MM.1S (cell line): ENCODE data around the gene ENOX1.

Experiments used
- DNase-seq: peaks from one replicate; pipeline ENCODE4 v3.0.0-alpha.2; 2015
- H2AFZ ChIP-seq: fragments of 300-600 bp; sonication (generic); 2 replicates; pipeline ENCODE4 v1.6.0; 2016; ENCODE audit warnings: antibody characterized with exemption, low read length
- H3F3A ChIP-seq: fragments of 300-600 bp; sonication (generic); 2 replicates; pipeline ENCODE4 v1.6.1; 2016; ENCODE audit warnings: mild to moderate bottlenecking, antibody characterized with exemption, low read length, moderate library complexity, mixed read lengths; ENCODE audit not compliant: insufficient read depth
- H3K27ac ChIP-seq: fragments of 300-600 bp; sonication (generic); 2 replicates; pipeline ENCODE4 v1.5.1; 2016; ENCODE audit warnings: mild to moderate bottlenecking, low read length
- H3K27me3 ChIP-seq: fragments of 300-600 bp; sonication (generic); replicated peaks from 2 replicates; pipeline ENCODE4 v1.6.0; 2016; ENCODE audit warnings: low read length; ENCODE audit not compliant: insufficient read depth
- H3K36me3 ChIP-seq: fragments of 300-600 bp; sonication (generic); replicated peaks from 2 replicates; pipeline ENCODE4 v1.6.1; 2016; ENCODE audit warnings: mild to moderate bottlenecking, low read length, mixed read lengths; ENCODE audit not compliant: insufficient read depth
- H3K4me1 ChIP-seq: fragments of 300-600 bp; sonication (generic); 2 replicates; pipeline ENCODE4 v1.6.1; 2016; ENCODE audit warnings: low read length, mixed read lengths
- H3K4me2 ChIP-seq: fragments of 300-600 bp; sonication (generic); 2 replicates; pipeline ENCODE4 v1.6.0; 2016; ENCODE audit warnings: low read depth, low read length
- H3K4me3 ChIP-seq: fragments of 300-600 bp; sonication (generic); 2 replicates; pipeline ENCODE4 v1.5.1; 2016; ENCODE audit warnings: low read length, mixed read lengths
- H3K79me2 ChIP-seq: fragments of 300-600 bp; sonication (generic); 2 replicates; pipeline ENCODE4 v1.6.1; 2016; ENCODE audit warnings: mixed run types, low read length, mixed read lengths
- H3K9ac ChIP-seq: fragments of 300-600 bp; sonication (generic); 2 replicates; pipeline ENCODE4 v1.6.1; 2016; ENCODE audit warnings: low read length, mixed read lengths
- H3K9me2 ChIP-seq: fragments of 300-600 bp; sonication (generic); replicated peaks from 2 replicates; pipeline ENCODE4 v1.6.1; 2016; ENCODE audit warnings: mild to moderate bottlenecking, low read length, mixed read lengths; ENCODE audit not compliant: insufficient read depth
- H3K9me3 ChIP-seq: fragments of 300-600 bp; sonication (generic); replicated peaks from 2 replicates; pipeline ENCODE4 v1.6.1; 2016; ENCODE audit warnings: mild to moderate bottlenecking, low read length, mixed read lengths; ENCODE audit not compliant: insufficient read depth
- H4K20me1 ChIP-seq: fragments of 300-600 bp; sonication (generic); 2 replicates; pipeline ENCODE4 v1.6.1; 2016; ENCODE audit warnings: mild to moderate bottlenecking, low read length, moderate library complexity, mixed read lengths; ENCODE audit not compliant: insufficient read depth
- CTCF ChIP-seq: fragments of 300-600 bp; sonication (generic); IDR thresholded peaks from 2 replicates; pipeline ENCODE4 v1.5.1; 2016; ENCODE audit warnings: antibody characterized with exemption, low read length, mixed read lengths
- EZH2 ChIP-seq: fragments of 300-600 bp; sonication (generic); optimal IDR thresholded peaks from 2 replicates; pipeline ENCODE3; 2017; ENCODE audit warnings: low read depth, mild to moderate bottlenecking, antibody characterized with exemption, low read length, mixed read lengths
- EZH2phosphoT487 ChIP-seq: fragments of 300-600 bp; sonication (generic); IDR thresholded peaks from 2 replicates; pipeline ENCODE4 v1.6.1; 2018; ENCODE audit warnings: antibody characterized with exemption, low read length

ENOX1 gene

GRCh38 chr13:43411741-43412140 is 375.0 kb downstream of the ENOX1 start:
- Histone ChIP-seq H3K36me3 (no peaks in the 10 kb centered on the region), H3K27me3 (no peaks in the 10 kb centered on the region), H3F3A (no peaks in the 10 kb centered on the region), H2AFZ (no peak overlapping the region), H3K4me1 (no peaks in the 10 kb centered on the region), H3K9me3 (no peaks in the 10 kb centered on the region), H4K20me1 (no peaks in the 10 kb centered on the region), H3K27ac (no peak overlapping the region), H3K4me2 (no peak overlapping the region), H3K79me2 (no peaks in the 10 kb centered on the region), H3K4me3 (no peak overlapping the region), H3K9me2 (no peaks in the 10 kb centered on the region), H3K9ac (no peak overlapping the region)
- TF ChIP-seq EZH2phosphoT487 (no peak), EZH2 (no peak), CTCF (no peak)
- DNase-seq = no peak

- no peaks in the 10 kb centered on the region for H3F3A ChIP-seq
- H4K20me1 ChIP-seq = no peaks in the 10 kb centered on the region
- no peaks in the 10 kb centered on the region for H3K27me3 ChIP-seq
Measured at GRCh38 chr13:43411211-43411610, 375.6 kb downstream of the ENOX1 start.

GRCh38 chr13:43408274-43408673 is 378.5 kb downstream of the ENOX1 start:
- Histone ChIP-seq H3K9me3 (no peaks in the 10 kb centered on the region), H3F3A (no peaks in the 10 kb centered on the region), H3K36me3 (no peaks in the 10 kb centered on the region), H4K20me1 (no peaks in the 10 kb centered on the region), H3K4me2 (no peak overlapping the region), H2AFZ (no peak overlapping the region), H3K9me2 (no peaks in the 10 kb centered on the region), H3K9ac (no peak overlapping the region), H3K4me1 (no peaks in the 10 kb centered on the region), H3K79me2 (no peaks in the 10 kb centered on the region), H3K27me3 (no peaks in the 10 kb centered on the region), H3K4me3 (no peak overlapping the region), H3K27ac (no peak overlapping the region)
- TF ChIP-seq CTCF = no peak
- TF ChIP-seq EZH2phosphoT487 = no peak
- TF ChIP-seq EZH2 = no peak
- DNase-seq = no peak

More at GRCh38 chr13:43411211-43411610, 375.6 kb downstream of the ENOX1 start:
- Histone ChIP-seq H3K27ac (no peak overlapping the region), H3K9me3 (no peaks in the 10 kb centered on the region), H3K9ac (no peak overlapping the region), H3K9me2 (no peaks in the 10 kb centered on the region), H2AFZ (no peak overlapping the region), H3K4me2 (no peak overlapping the region), H3K36me3 (no peaks in the 10 kb centered on the region), H3K4me1 (no peaks in the 10 kb centered on the region), H3K79me2 (no peaks in the 10 kb centered on the region), H3K4me3 (no peak overlapping the region)
- DNase-seq = no peak
- no peak for TF ChIP-seq EZH2

GRCh38 chr13:43407023-43407581 is 379.7 kb downstream of the ENOX1 start:
- no peaks in the 10 kb centered on the region for H3K4me1 ChIP-seq
- H3K9me3 ChIP-seq = no peaks in the 10 kb centered on the region
- H3F3A ChIP-seq = no peaks in the 10 kb centered on the region
- H4K20me1 ChIP-seq = no peaks in the 10 kb centered on the region
- no peak overlapping the region for H3K4me2 ChIP-seq
- no peak overlapping the region for H2AFZ ChIP-seq
- no peak overlapping the region for H3K27ac ChIP-seq
- H3K9ac ChIP-seq = no peak overlapping the region
- no peaks in the 10 kb centered on the region for H3K79me2 ChIP-seq
- no peaks in the 10 kb centered on the region for H3K27me3 ChIP-seq
- no peak overlapping the region for H3K4me3 ChIP-seq
- no peaks in the 10 kb centered on the region for H3K9me2 ChIP-seq
- H3K36me3 ChIP-seq = no peaks in the 10 kb centered on the region
- TF ChIP-seq CTCF (no peak), EZH2 (no peak), EZH2phosphoT487 (no peak)
- DNase-seq = no peak
